Calu3 (cell line): Measurements from ENCODE around the gene GRM1. TPM values are rescaled to one million over a fixed set of nuclear protein-coding genes. Genes with fewer than 3 reads are reported as not detected.

Experiments used
- BruUV-seq: library from RNA; stranded (reverse); fragments of 400-500 nt; replicated peaks from 2 replicates; lab custom pipeline; 2021; lab: Mats Ljungman, UMichigan
- CTCF ChIA-PET: fragments of 300-600 bp; sonication (Branson Sonifier 250); formaldehyde crosslinking; loops from one replicate; lab custom pipeline; 2022; ENCODE audit warnings: antibody characterized with exemption; lab: Charles Lee
- DNase-seq: peaks from one replicate; pipeline ENCODE4 v3.0.0; 2022
- H3K27ac Mint-ChIP-seq: one replicate; pipeline ENCODE4 v1.8.0; 2022; ENCODE audit warnings: mixed read lengths; ENCODE audit not compliant: unreplicated experiment
- H3K27me3 Mint-ChIP-seq: one replicate; pipeline ENCODE4 v1.8.0; 2022; ENCODE audit warnings: mixed read lengths; ENCODE audit not compliant: unreplicated experiment
- H3K36me3 Mint-ChIP-seq: one replicate; pipeline ENCODE4 v1.8.0; 2022; ENCODE audit warnings: mild to moderate bottlenecking, moderate library complexity, mixed read lengths; ENCODE audit not compliant: insufficient read depth, unreplicated experiment
- H3K4me1 Mint-ChIP-seq: one replicate; pipeline ENCODE4 v1.8.0; 2022; ENCODE audit warnings: mild to moderate bottlenecking, low read depth, mixed read lengths; ENCODE audit not compliant: unreplicated experiment
- H3K4me3 Mint-ChIP-seq: one replicate; pipeline ENCODE4 v1.8.0; 2022; ENCODE audit warnings: mild to moderate bottlenecking, low read depth, moderate library complexity, mixed read lengths; ENCODE audit not compliant: unreplicated experiment
- H3K9me3 Mint-ChIP-seq: one replicate; pipeline ENCODE4 v1.8.0; 2022; ENCODE audit warnings: low read depth, mixed read lengths; ENCODE audit not compliant: unreplicated experiment
- CTCF ChIP-seq: fragments of 200-600 bp; IDR thresholded peaks from one replicate; pipeline ENCODE4 v1.8.0; 2022; ENCODE audit warnings: antibody characterized with exemption; ENCODE audit not compliant: unreplicated experiment
- intact Hi-C: fragments of 100-400 bp; cut with micrococcal nuclease; formaldehyde crosslinking; loops from one replicate; pipeline ENCODE4 v1.10.0; 2022; ENCODE audit not compliant: unreplicated experiment
- total RNA-seq: library from RNA; stranded (reverse); gene quantifications from 2 replicates; pipeline ENCODE4 v1.2.3, GENCODE V29; 2022

GRM1 gene
- total RNA-seq, 1 experiment from 2014 or later: not detected

- no TSS peak for BruUV-seq
- Mint-ChIP-seq H3K4me1 (no peaks in the 10 kb centered on the region), H3K27me3 (no peaks in the 10 kb centered on the region), H3K27ac (no peak overlapping the region), H3K36me3 (no peaks in the 10 kb centered on the region), H3K9me3 (no peaks in the 10 kb centered on the region), H3K4me3 (no peak overlapping the region)
- no peak for DNase-seq
- no peak for TF ChIP-seq CTCF
- CTCF ChIA-PET: no interaction called here
- intact Hi-C loops: no loop called here
Measured at GRCh38 chr6:146310628-146311027, 281.8 kb downstream of the GRM1 start.

GRCh38 chr6:146311079-146311478, 282.2 kb downstream of the GRM1 start:
- no TSS peak for BruUV-seq
- no peaks in the 10 kb centered on the region for H3K36me3 Mint-ChIP-seq
- no peak overlapping the region for H3K4me3 Mint-ChIP-seq
- no peak for DNase-seq
- H3K27me3 Mint-ChIP-seq: no peaks in the 10 kb centered on the region
- no peaks in the 10 kb centered on the region for H3K9me3 Mint-ChIP-seq
- intact Hi-C loops: no loop called here
- no peak overlapping the region for H3K27ac Mint-ChIP-seq
- CTCF ChIA-PET: no interaction called here
- H3K4me1 Mint-ChIP-seq: no peaks in the 10 kb centered on the region
- TF ChIP-seq CTCF: no peak

DNA sequence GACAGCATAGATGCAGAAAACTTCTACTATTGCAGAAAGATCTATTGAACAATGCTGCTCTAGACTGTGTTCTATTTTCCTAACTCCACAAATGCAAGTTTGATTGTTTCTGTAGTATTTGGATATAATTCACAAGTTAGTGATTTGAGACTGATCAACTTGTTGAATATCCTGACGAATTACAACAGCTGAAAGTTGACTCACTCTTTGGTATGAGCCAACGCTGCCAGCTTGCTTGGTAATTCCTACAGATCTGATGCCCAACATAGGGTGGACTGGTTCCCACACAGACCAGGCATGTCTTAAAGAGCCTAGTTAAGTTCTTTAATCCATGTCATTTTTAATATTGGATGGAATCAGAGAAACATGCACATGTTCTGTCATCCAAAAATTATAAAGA, 283.7 kb downstream of the GRM1 start:
- no peak for TF ChIP-seq CTCF
- no peaks in the 10 kb centered on the region for H3K36me3 Mint-ChIP-seq
- no peaks in the 10 kb centered on the region for H3K27me3 Mint-ChIP-seq
- intact Hi-C loops: no loop called here
- DNase-seq: no peak
- H3K27ac Mint-ChIP-seq: no peak overlapping the region
- no peaks in the 10 kb centered on the region for H3K4me1 Mint-ChIP-seq
- CTCF ChIA-PET: interaction anchor here (0.6 kb wide), 1 partner anchor 578 kb away, joined by 3 read pairs; no protein-coding TSS in a partner anchor
- no TSS peak for BruUV-seq
- no peaks in the 10 kb centered on the region for H3K9me3 Mint-ChIP-seq
- H3K4me3 Mint-ChIP-seq: no peak overlapping the region

- Mint-ChIP-seq H3K4me3 (no peak overlapping the region), H3K27ac (no peak overlapping the region), H3K27me3 (no peaks in the 10 kb centered on the region), H3K9me3 (no peaks in the 10 kb centered on the region), H3K36me3 (no peaks in the 10 kb centered on the region), H3K4me1 (no peaks in the 10 kb centered on the region)
- DNase-seq: no peak
- intact Hi-C loops: no loop called here
- CTCF ChIA-PET: no interaction called here
- TF ChIP-seq CTCF: no peak
- no TSS peak for BruUV-seq
Measured at GRCh38 chr6:146315381-146316174, 286.7 kb downstream of the GRM1 start.
